Lower lobe of right lung (tissue), 2 donors: ENCODE measurements around the gene DEGS2. TPM values are rescaled to one million over a fixed set of nuclear protein-coding genes. Genes with fewer than 3 reads are reported as not detected.

Source experiments
- ATAC-seq, 2 donors: fragments of 200-7000 bp; cut with Tn5 transposase; one replicate each; pipeline ENCODE4 v1.9.1; 2020 to 2022; ENCODE audit warnings: mild to moderate bottlenecking in 2 of 2, moderate library complexity in 2 of 2
- DNase-seq: peaks from one replicate; pipeline ENCODE4 v3.0.0-alpha.2; 2020
- H3K27ac ChIP-seq: fragments of 200-600 bp; one replicate; pipeline ENCODE4 v1.8.0; 2022
- H3K27me3 ChIP-seq: fragments of 200-600 bp; one replicate; pipeline ENCODE4 v1.8.0; 2022; ENCODE audit warnings: low read depth
- H3K36me3 ChIP-seq: fragments of 200-600 bp; one replicate; pipeline ENCODE4 v1.8.0; 2022; ENCODE audit warnings: mild to moderate bottlenecking
- H3K4me1 ChIP-seq: fragments of 200-600 bp; one replicate; pipeline ENCODE4 v1.8.0; 2022
- H3K4me3 ChIP-seq: fragments of 200-600 bp; one replicate; pipeline ENCODE4 v1.8.0; 2022; ENCODE audit warnings: mild to moderate bottlenecking
- H3K9me3 ChIP-seq: fragments of 200-600 bp; one replicate; pipeline ENCODE4 v1.8.0; 2022
- intact Hi-C: fragments of 100-400 bp; cut with DNase I; formaldehyde crosslinking; loops from one replicate; pipeline ENCODE4 v1.11.0; 2022
- total RNA-seq: library from RNA; stranded (reverse); fragmentation: NEBNext Ultra II Directional; extraction: Animal tissue kit (Norgen Biotek cat#: 25700); gene quantifications from one replicate; pipeline ENCODE4 v1.2.1, GENCODE V29; 2021
- TF ChIP-seq, protein P1 (sequence below): fragments of 200-600 bp; IDR thresholded peaks from one replicate; pipeline ENCODE4 v1.8.0; 2022; ENCODE audit warnings: antibody characterized with exemption, mild to moderate bottlenecking
- donor health status: DM: no; HTN: yes; CAD: no; lungs with severe emphysema.

Gene DEGS2
- total RNA-seq, 1 donor from 2014 or later = 5.8 TPM

DNA sequence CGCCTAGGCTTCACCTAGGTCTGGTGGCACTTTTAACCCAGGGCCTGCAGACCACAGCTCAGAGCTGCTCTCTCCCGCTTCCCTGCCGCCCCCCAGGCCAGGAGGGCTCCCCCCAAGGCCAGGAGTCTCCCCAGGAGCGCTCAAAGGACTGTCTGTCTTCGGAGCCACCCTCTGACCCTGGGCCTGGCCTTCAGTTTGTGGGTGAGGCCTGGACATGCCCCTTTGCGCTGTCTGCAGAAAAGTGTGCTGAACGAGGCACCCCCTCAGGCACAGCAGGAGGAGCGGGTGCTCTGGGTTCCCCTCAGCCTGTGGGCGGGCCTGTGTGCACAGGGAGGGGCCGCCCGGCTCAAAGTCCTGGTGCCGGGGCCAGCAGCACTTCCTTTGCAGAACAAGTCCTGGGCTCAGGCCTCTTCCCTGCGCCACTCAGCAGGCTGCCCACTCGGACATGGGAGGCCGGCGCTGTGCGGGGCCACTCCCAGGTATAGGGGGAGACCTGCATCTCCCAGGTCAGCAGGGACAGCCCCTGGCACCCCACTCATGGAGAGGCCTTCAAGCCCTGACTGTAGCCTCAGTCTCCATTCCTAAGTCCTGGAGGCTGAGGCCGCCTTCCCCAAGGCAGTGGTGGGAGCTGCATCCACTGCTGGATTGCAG is 14.3 kb downstream of the DEGS2 start:
- H3K27me3 ChIP-seq = no peaks in the 10 kb centered on the region
- H3K27ac ChIP-seq = peak overlapping the region; percentile 58
- peaks cover 77% of the 10 kb centered on the region for H3K4me1 ChIP-seq
- H3K4me3 ChIP-seq = no peak overlapping the region
- H3K36me3 ChIP-seq = peaks cover 21% of the 10 kb centered on the region
- peak in 1 of 2 donors; percentile 8 for ATAC-seq
- H3K9me3 ChIP-seq = no peaks in the 10 kb centered on the region
- intact Hi-C loops = no loop called here
- TF ChIP-seq, protein P1, sequence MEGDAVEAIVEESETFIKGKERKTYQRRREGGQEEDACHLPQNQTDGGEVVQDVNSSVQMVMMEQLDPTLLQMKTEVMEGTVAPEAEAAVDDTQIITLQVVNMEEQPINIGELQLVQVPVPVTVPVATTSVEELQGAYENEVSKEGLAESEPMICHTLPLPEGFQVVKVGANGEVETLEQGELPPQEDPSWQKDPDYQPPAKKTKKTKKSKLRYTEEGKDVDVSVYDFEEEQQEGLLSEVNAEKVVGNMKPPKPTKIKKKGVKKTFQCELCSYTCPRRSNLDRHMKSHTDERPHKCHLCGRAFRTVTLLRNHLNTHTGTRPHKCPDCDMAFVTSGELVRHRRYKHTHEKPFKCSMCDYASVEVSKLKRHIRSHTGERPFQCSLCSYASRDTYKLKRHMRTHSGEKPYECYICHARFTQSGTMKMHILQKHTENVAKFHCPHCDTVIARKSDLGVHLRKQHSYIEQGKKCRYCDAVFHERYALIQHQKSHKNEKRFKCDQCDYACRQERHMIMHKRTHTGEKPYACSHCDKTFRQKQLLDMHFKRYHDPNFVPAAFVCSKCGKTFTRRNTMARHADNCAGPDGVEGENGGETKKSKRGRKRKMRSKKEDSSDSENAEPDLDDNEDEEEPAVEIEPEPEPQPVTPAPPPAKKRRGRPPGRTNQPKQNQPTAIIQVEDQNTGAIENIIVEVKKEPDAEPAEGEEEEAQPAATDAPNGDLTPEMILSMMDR = no peak
- DNase-seq = no peak

DNA sequence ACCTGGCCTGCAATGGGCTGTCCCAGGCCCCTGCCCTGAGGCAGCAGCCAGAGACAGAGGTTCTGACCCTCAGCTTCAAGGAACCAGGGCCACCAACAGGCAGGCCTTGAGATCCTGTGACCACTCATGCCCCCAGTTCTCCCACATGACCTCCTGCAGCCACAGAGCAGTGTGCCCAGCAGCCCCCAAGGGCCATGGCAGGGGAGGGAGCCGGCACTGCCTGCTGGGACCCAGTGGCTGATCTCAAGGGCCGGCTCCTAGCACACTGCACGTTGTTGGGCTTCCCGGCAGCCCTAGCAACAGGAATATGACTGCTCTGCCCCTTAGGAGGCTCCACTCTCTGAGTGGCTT is 14.8 kb downstream of the DEGS2 start:
- peaks cover 73% of the 10 kb centered on the region for H3K4me1 ChIP-seq
- H3K36me3 ChIP-seq = peaks cover 21% of the 10 kb centered on the region
- no peak overlapping the region for H3K4me3 ChIP-seq
- H3K27me3 ChIP-seq = no peaks in the 10 kb centered on the region
- no peaks in the 10 kb centered on the region for H3K9me3 ChIP-seq
- H3K27ac ChIP-seq = peak overlapping the region; percentile 58
- DNase-seq = no peak
- ATAC-seq = no peak
- intact Hi-C loops = no loop called here
- TF ChIP-seq, protein P1 = no peak

GRCh38 chr14:100143934-100144333 is 15.5 kb downstream of the DEGS2 start:
- Histone ChIP-seq H3K9me3 (no peaks in the 10 kb centered on the region), H3K27ac (no peak overlapping the region), H3K4me1 (peaks cover 71% of the 10 kb centered on the region), H3K27me3 (no peaks in the 10 kb centered on the region), H3K36me3 (peaks cover 27% of the 10 kb centered on the region), H3K4me3 (no peak overlapping the region)
- ATAC-seq (no peak), DNase-seq (no peak)
- intact Hi-C loops = no loop called here
- TF ChIP-seq, protein P1 = no peak

- intact Hi-C loops = no loop called here
- Histone ChIP-seq H3K4me1 (peaks cover 71% of the 10 kb centered on the region), H3K27me3 (no peaks in the 10 kb centered on the region), H3K36me3 (peaks cover 29% of the 10 kb centered on the region), H3K4me3 (no peak overlapping the region), H3K9me3 (no peaks in the 10 kb centered on the region), H3K27ac (peak overlapping the region; percentile 79)
- TF ChIP-seq, protein P1 = no peak
- DNase-seq = no peak
- no peak for ATAC-seq
Observed at GRCh38 chr14:100143523-100143922, 15.9 kb downstream of the DEGS2 start.

DNA sequence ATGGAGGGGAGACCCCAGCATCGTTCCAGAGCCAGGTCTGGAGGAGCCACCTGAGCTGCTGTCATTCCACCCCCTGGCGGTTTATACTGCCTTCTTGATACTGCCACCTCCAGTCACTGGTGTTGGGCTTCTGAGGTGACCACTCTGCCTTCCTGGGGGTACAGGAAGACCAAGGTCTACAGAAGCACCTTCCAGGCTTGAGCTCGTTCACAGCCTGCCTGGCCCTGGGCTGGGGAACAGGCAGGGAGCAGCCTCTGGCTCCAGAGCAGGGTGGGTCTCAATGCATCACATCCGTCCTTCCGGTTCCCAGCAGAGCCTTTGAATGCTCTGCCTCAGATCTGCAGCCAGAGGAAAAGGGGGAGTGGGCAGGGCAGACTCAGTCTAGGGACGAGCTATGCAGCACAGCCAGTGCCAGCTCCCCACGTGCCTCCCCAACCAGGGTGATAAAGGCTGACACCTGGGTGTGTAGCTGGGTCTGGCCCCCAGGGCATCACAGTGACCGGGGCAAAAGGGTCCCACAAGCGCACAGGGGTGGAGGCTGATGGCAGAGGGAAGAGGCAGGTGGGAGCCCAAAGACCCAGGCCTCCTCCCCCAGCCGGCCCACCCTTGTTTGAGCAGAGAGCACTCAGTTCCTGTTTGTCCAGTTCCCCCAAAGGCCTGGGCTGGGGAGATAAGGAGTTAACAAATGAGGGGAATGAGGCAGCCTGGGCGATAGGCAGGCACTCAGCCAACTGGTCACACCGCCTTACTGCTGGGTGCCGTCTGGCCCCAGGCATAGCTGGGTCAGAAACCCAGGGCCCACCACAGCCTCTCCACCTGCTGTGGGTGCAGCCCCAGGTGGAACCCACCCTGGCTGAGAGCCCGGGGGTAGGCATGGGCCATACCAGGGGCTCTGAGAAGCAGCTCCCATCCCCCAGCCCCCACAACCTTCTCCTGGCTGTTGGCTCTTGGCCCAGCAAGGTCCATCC is 17.1 kb downstream of the DEGS2 start:
- peak overlapping the region; percentile 79 for H3K27ac ChIP-seq
- H3K36me3 ChIP-seq = peaks cover 40% of the 10 kb centered on the region
- H3K4me3 ChIP-seq = peak overlapping the region; percentile 29
- DNase-seq (no peak), ATAC-seq (peak; percentile 7 to 20)
- H3K4me1 ChIP-seq = peaks cover 66% of the 10 kb centered on the region
- no peaks in the 10 kb centered on the region for H3K9me3 ChIP-seq
- intact Hi-C loops = no loop called here
- no peaks in the 10 kb centered on the region for H3K27me3 ChIP-seq
- TF ChIP-seq, protein P1 = no peak
